NCI-H2227 treated with DMSO at 0.1 percent for 48 hours (cell line): ENCODE data around the gene CHMP3.
"Not testable (repeated sequence)": the region's sequence is repeated elsewhere in the genome, so short reads cannot be mapped to it uniquely, and the experiment has no call there.

ENCODE experiments used
- DNase-seq: peaks from one replicate; lab custom pipeline; 2025; lab: John Stamatoyannopoulos, UW

Gene CHMP3

DNA sequence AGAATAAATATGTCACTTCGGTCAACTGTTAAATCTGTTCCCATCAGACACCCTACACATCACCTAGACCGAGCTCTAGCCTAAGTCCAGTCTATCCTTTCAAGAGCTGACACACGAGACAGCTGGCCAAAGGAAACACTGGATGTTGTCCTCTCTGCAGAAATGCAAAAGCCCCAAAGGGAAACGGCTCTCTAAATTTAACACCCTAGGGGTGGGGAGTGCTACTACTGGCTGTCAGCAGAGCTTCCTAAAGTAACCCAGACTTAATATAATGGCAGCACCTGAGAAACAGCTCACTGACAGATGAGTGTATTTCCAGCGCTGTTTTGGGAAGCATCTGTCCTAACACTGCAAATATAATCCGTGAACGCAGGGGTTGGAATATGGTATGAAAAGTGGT lies 55.6 kb downstream of the CHMP3 start:
- no peak for DNase-seq

DNA sequence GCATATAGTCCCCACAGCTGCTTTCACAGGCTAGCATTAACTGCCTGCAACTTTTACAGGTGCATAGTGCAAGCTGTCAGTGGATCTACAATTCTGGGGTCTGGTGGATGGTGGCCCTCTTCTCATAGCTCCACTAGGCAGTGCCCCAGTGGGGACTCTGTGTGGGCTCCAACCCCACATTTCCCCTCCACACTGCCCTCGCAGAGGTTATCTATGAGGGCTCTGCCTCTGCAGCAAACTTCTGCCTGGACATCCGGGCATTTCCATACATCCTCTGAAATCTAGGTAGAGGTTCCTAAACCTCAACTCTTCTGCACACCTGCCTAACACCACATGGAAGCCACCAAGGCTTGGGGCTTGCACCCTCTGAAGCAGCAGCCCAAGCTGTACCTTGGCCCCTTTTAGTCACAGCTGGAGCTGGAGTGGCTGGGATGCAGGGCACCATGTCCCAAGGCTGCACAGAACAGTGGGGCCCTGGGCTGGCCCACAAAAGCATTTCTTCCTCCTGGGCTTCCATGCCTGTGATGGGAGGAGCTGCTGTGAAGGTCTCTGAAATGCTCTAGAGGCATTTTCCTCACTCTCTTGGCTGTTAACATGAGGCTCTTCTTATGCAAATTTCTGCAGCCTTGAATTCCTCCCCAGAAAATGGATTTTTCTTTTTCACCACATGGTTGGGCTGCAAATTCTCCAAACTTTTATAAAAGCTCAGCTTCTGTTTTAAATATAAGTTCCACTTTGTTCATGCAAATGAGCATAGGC lies 62.7 kb downstream of the CHMP3 start:
- DNase-seq: no peak

DNA sequence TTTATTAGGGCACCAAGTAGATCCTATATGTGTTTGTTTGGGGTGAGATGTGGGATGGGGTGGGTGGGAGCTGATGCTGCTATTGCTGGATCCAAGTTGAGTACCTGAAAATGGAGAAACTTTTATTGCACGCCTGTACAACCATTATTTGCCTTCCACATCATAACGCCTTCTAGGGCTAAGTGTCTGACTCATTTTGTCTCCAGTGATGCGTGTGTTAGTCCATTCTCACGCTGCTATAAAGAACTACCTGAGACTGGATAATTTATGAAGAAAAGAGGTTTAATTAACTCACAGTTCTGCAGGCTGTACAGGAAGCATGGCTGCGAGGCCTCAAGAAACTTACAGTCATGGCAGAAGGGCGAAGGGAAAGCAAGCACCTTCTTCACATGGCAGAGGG lies 63.9 kb downstream of the CHMP3 start:
- DNase-seq: no peak

DNA sequence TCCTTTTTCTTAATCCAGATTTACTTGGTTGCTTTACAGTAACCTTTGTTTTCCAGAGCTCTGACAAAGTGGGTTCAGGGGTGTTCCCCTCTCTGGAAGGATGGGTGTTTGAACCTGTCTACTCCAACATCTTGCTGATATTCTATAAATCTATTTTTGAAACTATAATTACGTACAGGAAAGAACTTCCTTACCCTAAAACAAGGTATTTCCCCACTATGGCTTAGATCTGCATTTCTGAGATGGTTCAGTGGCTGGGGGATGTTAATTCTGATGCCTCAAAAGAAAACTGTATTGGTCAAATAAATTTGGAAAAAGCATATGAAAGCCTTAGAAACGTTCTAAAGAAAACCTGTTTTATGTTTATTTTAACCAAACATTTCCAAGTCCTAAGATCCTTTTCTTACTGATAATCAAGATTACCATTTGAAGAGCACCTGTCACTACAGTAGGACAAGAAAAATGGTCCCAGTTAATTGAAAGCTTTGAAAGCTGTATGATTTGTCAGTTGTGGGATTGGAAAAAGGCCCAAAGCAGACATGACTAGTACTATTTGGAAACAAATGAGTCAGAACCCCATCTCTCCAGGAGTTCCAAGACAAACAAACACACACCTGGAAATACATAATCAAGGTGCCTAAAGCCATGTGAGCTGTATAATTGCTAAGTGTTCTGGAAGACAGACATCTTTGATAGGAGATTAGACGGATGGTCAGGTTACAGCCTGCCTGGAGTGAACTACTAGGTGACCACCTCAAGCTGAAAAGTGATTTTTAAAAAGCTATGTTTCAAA lies 64.6 kb downstream of the CHMP3 start:
- DNase-seq: no peak

DNA sequence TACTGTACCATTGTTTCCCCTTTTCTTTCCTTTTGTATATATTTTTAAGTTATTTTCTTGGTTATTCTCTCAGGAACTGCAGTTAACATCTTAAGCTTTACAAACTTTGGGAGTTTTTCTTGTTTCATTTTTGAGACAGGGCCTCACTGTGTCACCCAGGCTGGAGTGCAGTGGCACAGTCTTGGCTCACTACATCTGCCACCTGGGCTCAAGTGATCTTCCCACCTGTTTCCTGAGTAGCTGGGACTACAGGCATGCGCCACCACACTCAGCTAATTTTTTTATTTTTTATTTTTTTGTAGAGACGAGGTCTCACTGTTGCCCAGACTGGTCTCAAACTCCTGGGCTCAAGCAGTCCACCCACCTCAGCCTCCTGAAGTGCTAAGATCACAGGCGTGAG lies 66.9 kb downstream of the CHMP3 start:
- DNase-seq: not testable (repeated sequence)

DNA sequence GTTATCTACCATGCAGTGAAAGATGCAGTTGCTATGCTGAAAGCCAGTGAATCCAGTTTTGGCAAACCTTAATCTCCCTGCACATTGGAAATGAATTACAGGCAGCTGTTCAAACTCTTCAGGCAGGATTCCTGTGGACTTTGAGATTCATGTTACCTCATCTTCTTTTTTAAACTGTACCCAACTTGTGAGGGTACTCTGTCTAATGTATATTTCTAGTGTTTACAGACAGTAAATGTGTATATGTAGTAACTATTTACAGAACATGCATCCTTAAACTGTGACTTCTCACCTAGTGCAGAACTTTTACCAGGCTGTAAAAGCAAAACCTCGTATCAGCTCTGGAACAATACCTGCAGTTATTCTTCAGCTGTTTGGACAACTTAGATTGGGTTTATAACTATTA lies 71.2 kb downstream of the CHMP3 start:
- DNase-seq: no peak

DNA sequence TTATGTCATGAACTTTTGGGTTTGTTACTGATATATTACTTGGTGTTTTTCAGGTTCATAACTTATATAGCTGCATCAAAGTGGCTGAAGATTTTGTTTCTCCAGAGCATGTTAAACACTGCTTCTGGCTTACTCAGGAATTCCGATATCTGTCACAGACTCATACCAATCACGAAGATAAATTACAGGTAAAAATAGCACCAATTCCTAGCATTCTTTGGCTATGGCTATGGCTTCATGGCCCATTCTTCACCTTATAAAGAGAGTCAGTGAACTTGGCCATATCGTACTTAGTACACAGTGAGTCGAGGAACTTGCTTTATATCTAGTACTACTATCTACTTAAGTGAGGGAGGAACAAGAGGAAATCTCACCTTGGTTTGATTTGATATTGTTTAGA lies 72.2 kb downstream of the CHMP3 start:
- no peak for DNase-seq

DNA sequence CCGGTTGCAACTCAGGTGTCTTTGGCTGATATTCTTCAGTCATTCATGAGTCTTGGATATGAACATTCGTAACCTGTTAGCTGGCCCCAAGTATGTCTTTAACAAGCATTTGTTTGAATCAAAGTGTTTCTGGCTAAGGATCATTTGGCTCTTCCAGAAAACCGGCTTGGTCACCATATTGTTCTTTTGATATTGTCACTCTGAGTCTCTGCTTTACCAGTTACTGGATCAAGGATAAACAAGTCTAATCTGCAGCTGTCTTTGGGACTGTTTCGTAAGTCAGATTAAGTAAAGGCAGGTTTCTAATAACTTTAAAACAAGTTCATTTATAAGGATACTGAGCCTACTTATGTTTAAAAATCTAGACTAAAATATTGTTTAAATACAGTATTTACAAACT lies 73.0 kb downstream of the CHMP3 start:
- DNase-seq: no peak

DNA sequence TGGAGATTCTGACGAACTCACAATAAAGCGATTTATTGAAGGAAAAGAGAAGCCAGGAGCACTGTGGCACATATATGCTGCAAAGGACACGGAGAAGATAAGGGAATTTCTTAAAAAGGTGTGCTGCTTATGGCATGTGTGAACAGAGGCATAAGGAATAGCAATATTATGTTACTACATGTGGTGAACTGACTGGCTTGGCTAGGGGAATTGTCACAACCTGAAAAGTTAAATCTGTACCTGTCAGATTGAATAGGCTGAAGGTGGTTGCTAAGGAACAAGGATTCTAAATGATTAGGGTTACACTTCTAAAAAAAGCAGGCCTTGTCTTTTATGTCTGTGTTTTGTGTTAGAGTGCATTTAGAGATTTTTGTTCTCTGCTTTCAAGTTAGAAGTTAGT lies 73.7 kb downstream of the CHMP3 start:
- no peak for DNase-seq

DNA sequence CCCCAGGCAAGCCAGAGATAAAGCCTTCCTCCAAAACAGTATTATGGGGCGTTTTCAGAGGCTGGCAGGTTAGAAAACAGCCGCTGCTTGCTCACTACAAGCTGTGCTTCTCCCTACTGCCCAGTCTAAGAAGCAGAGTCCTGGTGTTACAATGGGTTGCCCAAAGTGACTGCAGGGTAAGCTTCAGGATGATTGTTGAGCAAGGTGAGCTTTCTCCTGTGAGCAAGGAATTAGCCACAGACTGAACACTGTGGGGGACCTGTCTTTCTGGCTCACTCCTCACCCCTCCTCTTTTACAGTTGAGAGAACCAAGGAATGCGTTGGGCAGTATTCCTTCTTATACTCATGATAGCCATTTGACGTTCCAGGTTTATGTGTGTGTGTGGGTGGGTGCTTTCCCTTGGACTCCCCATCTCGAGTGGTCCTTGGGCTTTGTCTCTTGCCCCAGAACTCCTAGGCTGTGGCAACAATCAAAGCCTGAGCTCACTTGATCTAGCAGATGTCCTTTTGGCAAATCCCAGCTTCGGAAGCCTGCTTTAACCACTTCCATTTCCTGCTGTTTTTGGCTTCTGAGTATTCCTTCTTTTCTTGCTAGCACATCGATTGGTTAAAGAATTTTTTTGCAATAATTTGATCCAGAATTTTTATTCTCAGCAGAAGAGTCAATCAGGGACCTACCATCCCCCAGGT lies 74.5 kb downstream of the CHMP3 start:
- no peak for DNase-seq

DNA sequence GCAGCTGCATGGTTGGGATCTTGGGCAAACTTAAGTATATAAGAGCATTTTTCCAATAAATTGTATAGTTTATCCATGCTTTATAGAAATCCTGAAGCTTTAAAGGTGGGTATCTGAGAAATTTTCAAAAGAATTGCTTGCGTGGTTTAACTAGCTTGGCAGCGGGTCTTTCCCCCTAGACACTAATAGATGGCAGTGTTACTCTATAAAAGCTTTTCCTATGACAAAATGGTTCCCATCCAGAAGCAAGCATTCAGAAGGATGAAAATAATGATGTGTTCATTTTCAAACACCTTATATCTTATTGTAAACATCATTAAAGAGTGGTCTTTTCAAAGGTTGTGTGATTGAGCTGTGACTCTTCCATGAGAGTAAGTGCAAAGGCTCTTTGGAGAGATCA lies 76.2 kb downstream of the CHMP3 start:
- DNase-seq: no peak

DNA sequence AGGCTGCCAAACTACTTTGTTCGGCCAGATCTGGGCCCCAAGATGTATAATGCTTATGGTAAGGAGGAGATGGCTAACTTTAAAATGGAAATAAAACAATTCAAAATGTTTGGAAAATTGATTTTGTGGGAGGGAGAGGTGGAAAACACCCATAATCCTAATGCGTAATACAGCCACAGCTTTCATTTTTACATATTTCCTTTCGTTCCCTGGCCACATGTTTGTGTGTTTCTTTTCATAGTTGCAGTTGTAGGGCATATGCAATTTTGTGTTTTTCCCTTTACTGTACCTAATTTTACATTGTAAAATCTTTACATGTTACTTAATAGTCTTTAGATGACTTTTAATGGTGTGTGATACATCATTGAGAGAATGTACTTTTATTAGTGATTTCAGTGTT lies 77.4 kb downstream of the CHMP3 start:
- DNase-seq: no peak

DNA sequence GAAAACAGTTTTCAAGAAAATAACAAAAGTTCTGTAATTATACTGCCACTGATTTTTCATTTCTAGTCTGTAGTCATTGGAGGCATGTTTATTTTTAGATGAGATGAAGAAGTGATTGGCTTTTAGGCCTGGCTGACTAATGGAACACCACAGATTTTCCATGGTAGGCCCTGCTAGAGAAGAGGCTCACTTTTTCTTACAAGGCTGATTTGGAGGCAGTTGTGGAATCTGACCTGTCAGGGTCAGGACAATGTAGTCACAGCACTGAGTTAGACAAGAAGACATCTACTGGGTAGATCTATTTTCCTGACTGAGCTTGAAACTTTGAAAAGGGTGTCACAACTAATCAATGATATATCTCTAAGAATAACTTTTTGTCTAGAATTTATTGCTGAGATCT lies 78.1 kb downstream of the CHMP3 start:
- DNase-seq: no peak

DNA sequence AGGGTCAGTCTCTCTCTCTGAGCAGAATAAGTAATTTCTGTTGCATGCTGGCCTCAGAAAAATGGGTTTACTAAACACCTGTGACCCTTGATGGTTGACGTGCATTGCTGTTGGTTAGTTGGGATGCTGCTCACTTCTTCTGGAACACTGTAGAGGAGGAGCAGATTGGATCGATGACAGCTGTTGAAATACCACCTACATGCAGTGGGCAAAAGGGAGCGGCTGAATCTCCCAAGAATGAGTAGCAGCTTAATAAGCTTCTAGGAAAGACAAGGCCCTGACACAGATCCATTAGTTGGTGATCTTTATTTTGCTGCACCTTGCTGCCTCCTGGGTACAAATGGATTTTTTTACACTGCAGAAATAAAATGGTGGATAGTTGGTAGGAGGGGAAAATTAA lies 78.9 kb downstream of the CHMP3 start:
- DNase-seq: no peak

DNA sequence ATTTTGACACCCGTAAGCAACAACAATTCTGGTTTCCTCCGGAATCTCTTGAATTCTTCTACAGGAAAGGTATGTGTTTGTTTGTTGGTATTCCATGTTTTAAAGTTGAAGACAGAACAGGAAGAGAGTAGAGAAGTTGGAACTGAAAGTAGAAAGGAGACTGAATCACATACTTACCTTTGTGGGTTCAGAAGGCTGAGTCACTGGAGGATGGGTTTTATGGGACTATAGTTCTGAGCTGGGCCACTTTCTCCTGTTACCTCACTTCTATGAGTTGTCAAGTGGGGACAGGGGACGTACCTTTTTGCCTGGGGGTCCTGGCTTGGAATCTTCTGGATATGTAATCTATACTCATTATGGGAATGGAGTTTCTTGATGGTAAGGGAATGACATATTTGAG lies 81.2 kb downstream of the CHMP3 start:
- DNase-seq: no peak

DNA sequence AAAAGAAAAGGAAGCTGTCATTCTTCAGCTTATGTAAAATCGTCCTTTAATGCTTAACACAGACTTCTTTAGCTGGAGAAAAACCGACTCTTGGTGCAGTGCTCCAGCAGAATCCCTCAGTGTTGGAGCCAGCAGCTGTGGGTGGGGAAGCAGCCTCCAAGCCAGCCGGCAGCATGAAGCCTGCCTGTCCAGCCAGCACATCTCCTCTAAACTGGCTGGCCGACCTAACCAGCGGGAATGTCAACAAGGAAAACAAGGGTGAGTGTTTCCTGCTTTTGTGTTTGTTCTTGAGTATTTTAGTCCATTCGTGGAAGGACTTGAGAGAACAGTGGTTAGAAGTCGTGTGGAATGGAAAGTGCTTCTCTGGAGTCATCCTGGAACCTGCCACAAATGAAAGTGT lies 83.1 kb downstream of the CHMP3 start:
- DNase-seq: no peak

DNA sequence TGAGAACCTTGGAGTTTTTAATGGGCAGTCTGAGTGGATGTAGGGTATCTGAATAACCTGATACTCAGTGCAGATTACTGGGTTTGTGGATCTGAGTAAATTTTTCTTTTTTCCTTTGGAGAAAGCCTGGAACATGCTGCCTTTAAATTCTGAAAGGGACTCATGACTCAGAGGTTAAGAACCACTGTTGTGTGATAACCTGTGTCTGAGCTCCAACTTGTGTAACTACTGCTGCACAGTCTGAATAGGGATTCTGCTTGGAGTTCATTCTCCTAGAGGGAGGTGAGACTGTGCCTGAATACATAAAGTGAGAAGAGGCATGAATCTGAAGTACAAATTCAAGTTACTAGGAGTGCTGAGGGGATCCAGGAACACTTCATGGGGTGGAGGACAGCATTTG lies 85.9 kb downstream of the CHMP3 start:
- no peak for DNase-seq

DNA sequence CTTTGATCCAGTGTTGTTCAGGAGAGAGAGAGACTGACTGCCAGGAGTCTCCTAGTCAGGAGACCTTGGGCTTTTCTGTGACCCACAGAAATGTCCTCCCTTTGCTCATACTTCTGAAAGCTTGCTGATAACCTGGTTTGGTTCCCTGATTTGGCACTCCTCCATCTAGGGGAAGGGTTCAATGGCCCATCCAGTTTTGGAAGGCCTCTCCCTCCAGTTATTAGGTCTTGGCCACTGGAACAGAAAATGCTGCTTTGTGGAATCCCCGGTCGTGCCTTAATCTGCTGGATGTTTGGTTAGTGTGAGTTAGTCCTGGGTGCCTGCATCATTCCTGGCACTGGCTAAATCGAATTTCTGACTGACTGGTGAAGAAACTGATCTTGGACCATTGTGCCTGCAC lies 86.3 kb downstream of the CHMP3 start:
- DNase-seq: no peak

DNA sequence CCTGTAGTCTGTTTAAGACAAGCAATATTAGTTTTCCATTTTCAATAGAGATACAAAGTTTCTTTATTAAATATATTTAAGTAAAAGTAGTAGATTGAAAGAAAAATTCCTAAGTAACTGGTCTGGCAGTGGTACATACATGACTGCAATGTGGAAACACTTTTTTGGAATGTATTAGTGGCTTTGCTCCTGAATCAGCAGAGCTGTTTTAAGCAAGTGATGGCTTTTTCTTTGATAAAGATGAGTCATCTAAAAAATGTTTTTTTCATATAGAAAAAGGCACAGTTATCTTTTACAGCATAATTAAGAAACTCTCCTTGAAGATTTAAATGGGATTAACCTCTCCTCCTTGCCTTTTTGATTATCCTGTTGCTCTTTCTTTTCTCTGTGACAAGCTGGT lies 87.2 kb downstream of the CHMP3 start:
- no peak for DNase-seq

DNA sequence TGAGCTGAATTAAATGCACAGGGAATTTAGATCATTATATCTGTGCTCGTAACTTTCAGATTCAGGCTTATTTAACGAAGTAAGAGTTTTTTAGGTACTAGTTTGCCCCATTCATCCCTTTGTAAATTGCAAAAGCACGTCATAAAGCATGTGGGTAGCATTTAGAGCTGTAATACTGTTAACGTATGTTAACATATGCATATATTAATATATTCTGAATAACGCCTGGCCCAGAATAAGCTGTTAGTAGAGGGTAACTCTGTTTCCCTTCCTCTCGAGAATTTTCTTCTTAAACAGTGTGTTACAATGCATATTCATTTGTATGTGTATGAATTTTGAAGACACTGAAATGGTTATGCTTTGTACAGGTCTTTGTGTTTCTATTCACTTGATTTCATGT lies 91.6 kb downstream of the CHMP3 start:
- DNase-seq: no peak

DNA sequence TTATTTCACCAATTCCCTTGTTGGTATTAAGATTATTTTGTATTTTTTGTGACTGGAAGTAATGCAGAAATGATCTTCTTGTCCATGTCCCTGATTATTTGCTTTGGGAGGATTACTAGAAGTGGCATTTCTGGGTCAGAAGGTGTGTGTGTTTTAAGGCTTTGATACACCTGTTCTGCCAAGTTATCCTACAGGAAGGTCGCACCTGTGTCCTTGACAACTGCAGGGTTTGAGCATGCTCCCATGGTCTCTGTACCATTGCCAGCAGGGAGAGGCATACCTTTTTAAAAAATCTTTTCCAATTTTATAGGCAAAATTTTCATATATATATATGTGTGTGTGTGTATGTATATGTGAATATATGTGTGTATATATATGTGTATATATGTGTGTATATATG lies 92.4 kb downstream of the CHMP3 start:
- DNase-seq: no peak

DNA sequence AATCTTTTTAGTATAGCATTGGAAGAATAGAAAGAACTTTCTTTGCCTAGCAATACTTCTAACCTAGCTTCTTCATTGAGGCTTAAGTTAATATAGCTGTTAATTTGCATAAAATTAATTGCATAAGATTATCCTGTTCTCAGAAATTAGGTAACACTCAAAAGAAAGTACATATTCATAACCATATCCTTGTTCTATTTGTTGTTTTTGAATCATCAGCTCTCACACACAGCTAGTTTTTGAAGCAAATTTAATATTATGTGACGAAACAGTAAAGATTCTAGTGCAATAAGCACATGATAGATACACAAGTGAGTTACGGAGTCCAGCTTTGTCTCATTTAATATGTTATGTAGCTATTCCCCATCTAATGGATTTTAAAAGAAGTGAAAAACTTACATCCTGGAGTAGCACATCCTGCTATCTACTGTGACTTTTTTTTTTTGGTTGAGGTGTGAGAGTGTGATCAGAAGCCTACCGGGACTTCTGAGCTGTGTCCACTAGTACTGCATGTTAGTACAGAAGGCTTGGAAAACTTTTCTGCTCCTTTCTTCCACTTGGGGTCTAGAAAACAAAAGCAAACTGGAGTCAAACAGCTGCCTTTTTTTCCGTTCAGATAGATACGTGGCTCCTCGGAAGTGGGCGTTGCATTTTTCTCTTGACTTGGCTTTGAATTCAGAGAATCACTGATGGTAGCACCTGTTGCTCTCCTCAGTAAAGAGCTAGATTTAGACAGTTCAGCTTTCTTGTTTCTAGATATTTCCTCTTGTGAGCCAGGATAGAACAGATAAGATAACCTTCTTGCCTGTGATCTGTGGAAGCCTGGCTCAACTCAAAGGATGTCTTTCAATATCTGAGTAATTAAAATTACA lies 94.8 kb downstream of the CHMP3 start:
- DNase-seq: no peak
